ENCODE results near the gene LRRC59. TPM values are rescaled to one million over a fixed set of nuclear protein-coding genes. Genes with fewer than 3 reads are reported as not detected.

The LRRC59 gene
- total RNA-seq, 3 donors from 2014 or later, result 76.8 to 143 (median 109) TPM

- ATAC-seq, result no peak
Observed at GRCh38 chr17:50355701-50356341, 41.5 kb downstream of the LRRC59 start.

GRCh38 chr17:50355336-50355700, 42.0 kb downstream of the LRRC59 start:
- H3K36me3 ChIP-seq (ENCODE audit: low read depth), result no peaks in the 10 kb centered on the region
- H3K4me1 ChIP-seq (ENCODE audit: low read depth), result no peaks in the 10 kb centered on the region
- H3K4me3 ChIP-seq, result no peak overlapping the region
- H3K9me3 ChIP-seq, result no peaks in the 10 kb centered on the region
- intact Hi-C loops (cut with DNase I, micrococcal nuclease), result no loop called here
- DNase-seq (no peak), ATAC-seq (no peak)
- TF ChIP-seq CTCF (IDR thresholded peaks at IDR 0.05), result no peak

More at GRCh38 chr17:50355701-50356341, 41.5 kb downstream of the LRRC59 start:
- Histone ChIP-seq H3K4me3 (no peak overlapping the region), H3K36me3 (ENCODE audit: low read depth) (no peaks in the 10 kb centered on the region), H3K9me3 (no peaks in the 10 kb centered on the region), H3K4me1 (ENCODE audit: low read depth) (no peaks in the 10 kb centered on the region)
- intact Hi-C loops (cut with DNase I, micrococcal nuclease), result no loop called here
- no peak for DNase-seq
- TF ChIP-seq CTCF (IDR thresholded peaks at IDR 0.05), result no peak

- Histone ChIP-seq H3K9me3 (no peaks in the 10 kb centered on the region), H3K4me3 (no peak overlapping the region), H3K36me3 (ENCODE audit: low read depth) (no peaks in the 10 kb centered on the region), H3K4me1 (ENCODE audit: low read depth) (no peaks in the 10 kb centered on the region)
- DNase-seq (no peak), ATAC-seq (no peak)
- TF ChIP-seq CTCF (IDR thresholded peaks at IDR 0.05), result no peak
- intact Hi-C loops (cut with DNase I, micrococcal nuclease), result no loop called here
Observed at GRCh38 chr17:50354776-50355175, 42.5 kb downstream of the LRRC59 start.

GRCh38 chr17:50354198-50354597, 43.1 kb downstream of the LRRC59 start:
- Histone ChIP-seq H3K4me3 (no peak overlapping the region), H3K36me3 (ENCODE audit: low read depth) (no peaks in the 10 kb centered on the region), H3K9me3 (no peaks in the 10 kb centered on the region), H3K4me1 (ENCODE audit: low read depth) (no peaks in the 10 kb centered on the region)
- intact Hi-C loops (cut with DNase I, micrococcal nuclease), result no loop called here
- TF ChIP-seq CTCF (IDR thresholded peaks at IDR 0.05), result no peak
- no peak for ATAC-seq
- no peak for DNase-seq

- Histone ChIP-seq H3K36me3 (ENCODE audit: low read depth) (no peaks in the 10 kb centered on the region), H3K4me3 (no peak overlapping the region), H3K9me3 (no peaks in the 10 kb centered on the region), H3K4me1 (ENCODE audit: low read depth) (no peaks in the 10 kb centered on the region)
- DNase-seq, result peak in 1 of 3 donors; percentile 18
- intact Hi-C loops (cut with DNase I, micrococcal nuclease), result no loop called here
- no peak for ATAC-seq
- TF ChIP-seq CTCF (IDR thresholded peaks at IDR 0.05), result no peak
Observed at GRCh38 chr17:50353600-50354195, 43.6 kb downstream of the LRRC59 start.
